ENCODE data around the gene NOL12. TPM values are rescaled to one million over a fixed set of nuclear protein-coding genes. Genes with fewer than 3 reads are reported as not detected.

The NOL12 gene
- total RNA-seq, 1 experiment from 2014 or later: 30.4 TPM

GRCh38 chr22:37734402-37734700 lies 48.2 kb downstream of the NOL12 start:
- no peak for DNase-seq
- no peak overlapping the region for H3K4me2 ChIP-seq (ENCODE audit: insufficient read depth, insufficient read length, low read length)
- H3K9me3 Mint-ChIP-seq: no peaks in the 10 kb centered on the region
- no peaks in the 10 kb centered on the region for H3K79me2 ChIP-seq (ENCODE audit: insufficient read depth, low read length)
- no peak overlapping the region for H2BK15ac ChIP-seq (ENCODE audit: low read depth, low read length)
- no peak overlapping the region for H3K27ac ChIP-seq (ENCODE audit: insufficient read length, low read depth, low read length)
- H4K5ac ChIP-seq (ENCODE audit: insufficient read length, low read depth, low read length): no peak overlapping the region
- no peak overlapping the region for H3K23ac ChIP-seq (ENCODE audit: insufficient read length, low read depth, low read length)
- peaks cover 11 to 12% of the 10 kb centered on the region in 2 experiments; a peak in 3 of 4 replicates for H3K4me1 Mint-ChIP-seq
- TF ChIP-seq CTCF (conservative IDR thresholded peaks at IDR 0.05): no peak
- H3K4me3 Mint-ChIP-seq: no peak overlapping the region
- no peak overlapping the region for H3K4ac ChIP-seq (ENCODE audit: low read depth, low read length)
- no peak overlapping the region for H3K14ac ChIP-seq (ENCODE audit: insufficient read depth, low read length)
- H3K9me3 ChIP-seq (ENCODE audit: control insufficient read depth, low read depth, low read length): no peaks in the 10 kb centered on the region
- H3K36me3 Mint-ChIP-seq (ENCODE audit: insufficient read depth in 1 of 3, low read depth in 3 of 3): peaks cover 13 to 29% (median 18%) of the 10 kb centered on the region in 3 experiments; a peak in 6 of 7 replicates
- H3K27ac Mint-ChIP-seq: no peak overlapping the region; a peak in 1 of 7 replicates
- no peaks in the 10 kb centered on the region for H3K23me2 ChIP-seq (ENCODE audit: insufficient read length, low read depth, low read length, poor library complexity, severe bottlenecking)
- H3K79me1 ChIP-seq (ENCODE audit: insufficient read depth, low read depth, low read length, poor library complexity, severe bottlenecking): no peaks in the 10 kb centered on the region
- no peak overlapping the region for H2AFZ ChIP-seq (ENCODE audit: low read length)
- no peak overlapping the region for H2BK120ac ChIP-seq (ENCODE audit: low read depth, low read length, poor library complexity, severe bottlenecking)
- H3K27me3 ChIP-seq (ENCODE audit: insufficient read depth, low read length): peaks cover 20% of the 10 kb centered on the region; the same call in 1 of the 2 replicates
- H2AK5ac ChIP-seq (ENCODE audit: insufficient read length, low read length): no peak overlapping the region
- no CpG with 5 or more reads among the region's 6 CpGs for WGBS (ENCODE audit: extremely low coverage, insufficient read length, low lambda C conversion rate)
- no peak overlapping the region for H2BK20ac ChIP-seq (ENCODE audit: low read depth, low read length, poor library complexity, severe bottlenecking)
- peaks cover 84% of the 10 kb centered on the region for H3K27me3 Mint-ChIP-seq (ENCODE audit: low read depth)
- H4K91ac ChIP-seq (ENCODE audit: insufficient read length, low read depth, low read length): no peak overlapping the region
- no peak overlapping the region for H3T11ph ChIP-seq (ENCODE audit: low read length)
- no peaks in the 10 kb centered on the region for H4K20me1 ChIP-seq (ENCODE audit: control insufficient read depth, insufficient read depth, insufficient read length)
- no peak overlapping the region for H2BK5ac ChIP-seq (ENCODE audit: insufficient read length, low read length)
- H3K56ac ChIP-seq (ENCODE audit: insufficient read length, low read depth, low read length): no peak overlapping the region
- H3K9ac ChIP-seq (ENCODE audit: extremely low read depth, insufficient read length, low read length): no peak overlapping the region
- no peak overlapping the region for H3K18ac ChIP-seq (ENCODE audit: insufficient read length, low read depth, low read length)
- H4K8ac ChIP-seq (replicated peaks; ENCODE audit: insufficient read length, low read depth, low read length): no peak overlapping the region
- H3K4me1 ChIP-seq (ENCODE audit: insufficient read depth, low read length): no peaks in the 10 kb centered on the region
- H2BK12ac ChIP-seq (ENCODE audit: insufficient read length, low read depth, low read length): no peak overlapping the region

Measured in H9 (cell line).